DMS79 treated with DMSO at 0.1 percent for 48 hours (cell line): ENCODE data around the gene GRIP2.
A peak's percentile ranks its signal among the peaks of the same experiment; 100 is the strongest.

Source experiments
- DNase-seq: peaks from one replicate; lab custom pipeline; 2025; lab: John Stamatoyannopoulos, UW

Gene GRIP2

DNA sequence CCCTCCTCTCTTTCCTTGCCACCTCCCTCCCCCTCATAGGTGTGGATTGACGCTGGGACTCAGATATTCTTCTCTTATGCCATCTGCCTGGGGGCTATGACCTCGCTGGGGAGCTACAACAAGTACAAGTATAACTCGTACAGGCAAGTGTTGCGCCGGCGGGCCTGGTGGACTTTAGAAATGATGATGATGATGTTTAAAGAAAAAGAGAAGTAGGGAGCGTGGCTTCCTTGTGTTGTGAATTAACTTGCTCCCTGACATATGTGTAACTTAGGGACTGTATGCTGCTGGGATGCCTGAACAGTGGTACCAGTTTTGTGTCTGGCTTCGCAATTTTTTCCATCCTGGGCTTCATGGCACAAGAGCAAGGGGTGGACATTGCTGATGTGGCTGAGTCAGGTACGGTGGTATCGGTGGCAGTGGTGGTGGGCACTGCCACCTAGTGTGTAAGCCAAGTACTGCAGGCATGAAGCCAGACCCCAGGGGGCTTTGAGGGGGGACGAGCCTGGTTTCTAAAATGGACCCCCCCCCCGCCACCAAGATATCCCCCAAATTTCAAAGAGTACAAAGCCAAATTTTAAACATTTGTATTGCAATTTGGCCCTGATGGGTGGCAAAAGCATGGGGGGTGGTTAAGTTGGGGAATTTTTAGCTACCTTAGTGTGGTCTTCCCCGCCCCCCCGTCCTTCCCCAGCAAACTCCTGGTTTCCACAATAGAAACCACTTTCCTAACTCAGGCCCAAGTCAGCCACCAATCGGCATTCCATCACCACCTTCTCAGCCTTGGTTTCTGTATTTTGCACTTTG lies 72.1 kb downstream of the GRIP2 start:
- peak; percentile 9 for DNase-seq

GRCh38 chr3:14466179-14466903 lies 73.8 kb downstream of the GRIP2 start:
- DNase-seq, result no peak

DNA sequence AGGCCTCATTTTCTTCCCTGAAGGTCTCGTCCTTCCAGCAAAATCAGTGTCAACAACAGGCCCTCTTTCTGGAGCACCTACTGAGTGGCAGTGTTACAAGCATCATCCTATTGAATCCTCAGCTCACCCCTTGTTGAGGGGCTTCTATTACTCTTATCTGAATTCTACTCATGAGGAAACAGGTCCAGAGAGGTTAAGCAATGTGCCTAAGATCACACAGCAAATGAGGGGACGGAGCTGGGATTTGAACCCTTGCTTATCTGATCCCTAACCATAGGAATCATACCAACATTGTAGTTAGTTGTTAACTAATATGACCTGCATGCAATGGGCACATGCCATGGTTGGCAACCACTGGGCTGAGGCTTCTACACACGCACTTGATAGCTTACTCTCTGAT lies 74.7 kb downstream of the GRIP2 start:
- no peak for DNase-seq

- DNase-seq, result no peak
Measured at GRCh38 chr3:14464521-14464920, 75.6 kb downstream of the GRIP2 start.

DNA sequence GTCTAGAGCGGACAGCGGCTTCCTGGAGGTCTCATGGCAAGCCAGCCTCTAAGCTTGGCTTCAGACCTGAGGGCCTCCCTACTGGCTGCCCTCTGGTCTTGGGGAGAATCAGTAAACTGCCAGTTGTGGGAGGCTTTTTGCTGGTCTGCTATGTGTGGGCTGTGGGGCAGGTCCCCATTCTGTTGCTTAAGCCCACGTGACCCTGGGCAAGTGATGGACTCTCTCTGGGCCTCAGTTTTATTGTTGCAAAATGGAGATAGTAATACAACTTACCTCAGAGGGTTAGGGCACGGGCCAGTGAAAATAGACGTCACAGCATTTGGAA lies 76.0 kb downstream of the GRIP2 start:
- no peak for DNase-seq

DNA sequence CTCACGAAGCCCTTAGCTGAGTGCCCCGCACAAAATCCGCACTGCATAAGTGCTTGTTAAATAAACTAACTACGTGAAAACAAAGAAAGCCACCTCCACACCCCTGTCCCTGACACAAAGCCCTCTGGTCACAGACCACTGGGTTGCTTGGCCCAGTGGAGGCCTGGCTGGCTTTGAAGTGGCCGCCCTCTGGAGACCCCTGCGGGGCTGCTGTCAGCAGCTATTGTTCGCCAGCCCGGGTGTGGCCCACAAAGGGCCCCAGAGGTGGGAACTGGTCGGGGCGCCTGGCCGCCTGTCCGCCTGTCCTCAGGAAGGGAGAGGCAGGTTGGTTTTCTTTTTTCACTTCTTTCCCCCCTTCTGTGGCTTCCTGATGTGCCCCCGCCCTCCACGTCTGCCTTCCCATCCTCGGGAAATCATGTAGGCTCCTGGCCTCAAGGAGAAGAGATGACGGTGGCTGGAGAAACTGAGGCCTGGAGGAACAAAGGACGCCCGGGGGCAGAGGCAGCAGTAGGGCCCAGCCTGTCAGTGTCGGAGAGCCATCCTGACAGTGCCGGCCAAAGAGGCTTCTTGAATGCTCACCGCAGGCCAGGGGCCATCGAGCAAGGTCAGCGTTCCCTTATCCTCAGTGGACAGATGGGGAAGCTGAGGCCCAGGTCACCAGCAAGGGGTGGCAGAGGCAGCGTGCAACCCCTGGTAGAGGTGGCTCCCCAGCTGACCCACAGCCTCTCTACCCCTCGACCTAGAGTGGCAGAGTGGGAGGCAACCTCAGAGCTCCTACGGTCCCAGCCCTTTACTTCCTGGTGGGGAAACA lies 76.6 kb downstream of the GRIP2 start:
- no peak for DNase-seq

DNA sequence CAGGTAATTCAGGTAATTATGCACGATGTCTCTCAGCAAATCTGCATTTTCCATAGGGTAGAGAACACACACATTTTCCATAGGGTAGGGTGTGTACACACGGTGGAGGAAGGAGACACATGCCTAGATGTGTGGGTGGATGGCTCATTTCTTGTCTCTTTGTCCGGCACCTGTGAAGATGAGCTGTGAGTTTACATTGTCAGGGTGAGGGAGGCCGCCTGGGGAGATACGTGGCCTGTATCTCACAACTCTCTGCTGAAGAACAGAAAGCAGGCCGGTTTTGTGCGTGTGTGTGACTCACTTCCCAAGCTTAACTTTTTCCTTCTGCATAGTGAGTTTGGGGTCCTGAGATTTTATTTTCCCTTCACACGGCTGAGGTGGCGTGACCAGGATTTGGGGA lies 77.4 kb downstream of the GRIP2 start:
- no peak for DNase-seq

DNA sequence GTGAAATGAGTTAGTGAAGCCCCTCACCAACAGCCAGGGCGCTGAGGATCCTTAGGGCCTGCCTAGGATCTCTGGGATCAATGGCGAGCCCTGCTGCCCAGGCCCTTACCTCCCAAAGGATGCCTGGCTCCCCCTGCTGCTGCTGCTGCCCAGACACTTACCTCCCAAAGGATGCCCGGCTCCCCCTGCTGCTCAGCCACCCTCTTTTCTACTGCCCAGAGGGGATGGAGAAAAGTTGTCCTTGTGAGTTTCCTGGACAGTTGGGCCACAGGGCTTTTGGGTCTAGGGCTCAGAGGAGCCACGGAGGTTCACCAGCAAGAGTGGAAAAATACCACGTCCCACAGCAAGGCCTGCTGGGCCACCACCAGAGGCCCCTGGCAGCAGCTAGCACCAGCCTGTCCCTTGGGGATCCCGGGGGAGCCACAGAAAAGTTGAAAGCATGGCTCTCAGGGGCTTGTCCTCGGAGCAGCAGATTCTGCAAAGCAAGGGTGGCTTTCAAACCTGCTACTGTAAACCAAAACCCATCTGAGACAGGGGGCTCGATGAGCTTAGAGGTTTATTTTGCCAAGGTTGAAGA lies 78.3 kb downstream of the GRIP2 start:
- DNase-seq, result peak; percentile 3

DNA sequence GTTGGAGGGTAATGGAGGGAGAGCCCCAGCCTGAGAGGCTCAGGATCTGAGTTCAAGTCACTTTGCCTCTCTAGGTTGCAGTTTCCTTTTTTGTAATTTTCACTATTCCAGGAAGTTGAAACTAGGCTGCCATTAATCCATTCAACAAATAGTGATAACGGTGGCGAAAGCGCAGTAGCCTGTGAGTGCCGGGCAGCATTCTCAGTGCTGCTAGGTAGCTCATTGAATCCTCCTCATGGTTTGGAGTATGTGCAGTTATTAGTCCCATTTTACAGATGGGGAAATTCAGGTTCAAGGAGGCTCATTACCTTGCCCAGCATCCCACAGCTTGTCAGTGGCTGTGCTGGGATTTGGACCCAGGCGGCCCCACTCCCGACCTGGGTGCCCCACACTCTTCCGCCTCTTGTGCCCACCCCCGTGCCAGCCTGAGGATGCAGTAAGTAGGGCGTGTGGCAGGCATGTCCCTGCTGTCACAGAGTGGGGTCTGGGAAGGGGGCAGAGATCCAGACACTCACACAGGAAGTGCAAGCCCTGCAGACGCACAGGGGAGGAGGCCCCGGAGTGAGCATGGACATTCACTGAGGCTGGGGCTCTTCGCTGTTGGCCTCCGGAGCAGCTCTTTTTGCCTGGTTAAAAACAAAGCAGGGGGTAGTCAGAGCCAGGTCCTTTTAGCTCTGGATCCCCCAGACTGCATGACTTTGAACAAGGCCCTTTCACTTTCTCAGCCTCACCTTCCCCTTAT lies 79.0 kb downstream of the GRIP2 start:
- DNase-seq, result no peak

DNA sequence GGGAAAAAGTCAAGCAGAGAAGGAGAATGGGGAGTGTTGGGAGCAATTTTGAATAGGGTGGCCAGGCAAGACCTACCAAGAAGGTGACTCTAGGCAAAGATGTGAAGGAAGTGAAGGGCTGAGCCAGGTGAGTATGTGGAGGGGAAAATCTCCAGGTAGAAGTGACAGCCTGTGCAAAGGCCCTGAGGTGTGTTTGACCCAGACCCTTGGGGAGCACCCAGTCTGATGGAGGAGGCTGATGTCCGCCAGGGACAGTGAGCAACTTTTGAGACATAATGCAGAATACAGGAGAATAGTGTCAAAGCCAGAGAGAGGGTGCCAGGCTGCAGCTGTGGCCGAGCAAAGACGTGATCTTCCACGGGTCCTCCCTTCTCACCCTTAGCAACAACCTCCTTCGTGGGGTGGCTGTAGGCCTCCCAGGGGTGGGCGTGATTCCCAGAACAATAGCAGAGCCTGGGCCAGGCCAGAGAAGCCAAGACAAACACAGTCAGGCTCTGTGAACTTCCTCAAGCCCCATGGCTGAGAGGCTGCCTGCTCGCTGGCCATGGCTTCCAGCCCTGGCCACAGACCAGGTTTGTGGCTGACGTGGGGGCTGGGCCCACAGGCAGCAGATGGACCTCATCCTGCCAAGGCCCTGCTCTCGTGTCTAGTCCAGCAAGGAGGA lies 79.7 kb downstream of the GRIP2 start:
- no peak for DNase-seq

- no peak for DNase-seq
Measured at GRCh38 chr3:14459787-14460186, 80.4 kb downstream of the GRIP2 start.

DNA sequence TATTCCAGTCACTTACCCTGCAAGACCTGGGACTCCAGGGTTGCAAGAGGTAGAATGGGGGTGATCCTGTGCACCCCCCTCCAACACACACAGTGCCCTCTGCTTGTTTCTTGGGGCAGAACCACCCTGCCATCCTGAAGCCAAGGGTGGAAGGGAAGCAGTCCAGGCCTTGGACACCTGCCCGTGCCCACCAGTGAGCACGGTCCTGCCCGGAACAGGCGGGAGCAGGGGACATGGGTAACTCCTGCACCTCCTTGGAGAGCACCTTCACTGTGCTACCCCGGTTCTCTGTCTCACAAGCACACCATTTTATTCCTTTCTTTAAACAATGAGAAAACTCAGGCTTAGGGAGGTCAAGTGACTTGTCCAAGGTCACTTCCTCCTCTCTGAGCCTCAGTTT lies 80.8 kb downstream of the GRIP2 start:
- no peak for DNase-seq

GRCh38 chr3:14458434-14459275 lies 81.5 kb downstream of the GRIP2 start:
- no peak for DNase-seq

DNA sequence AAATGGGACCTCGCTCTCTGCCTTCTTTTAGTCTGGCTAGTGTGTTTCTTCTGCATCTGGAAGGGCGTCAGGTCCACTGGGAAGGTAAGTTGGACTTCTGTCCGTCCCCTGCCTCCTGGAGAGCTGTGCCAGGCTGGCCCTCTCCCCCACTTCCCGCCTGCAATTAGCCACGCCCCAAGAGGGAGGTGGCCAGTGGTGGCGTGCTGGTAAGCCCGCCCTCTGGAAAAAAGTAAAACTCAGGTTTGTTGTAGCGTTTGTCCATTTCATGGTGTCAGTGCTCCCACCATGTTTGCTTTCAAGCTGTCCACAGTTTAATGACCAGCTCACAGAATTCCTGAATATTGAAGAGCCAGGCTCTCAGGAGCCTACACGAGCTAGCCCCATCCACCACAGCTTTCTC lies 82.1 kb downstream of the GRIP2 start:
- no peak for DNase-seq

- no peak for DNase-seq
Measured at GRCh38 chr3:14457481-14457880, 82.7 kb downstream of the GRIP2 start.

DNA sequence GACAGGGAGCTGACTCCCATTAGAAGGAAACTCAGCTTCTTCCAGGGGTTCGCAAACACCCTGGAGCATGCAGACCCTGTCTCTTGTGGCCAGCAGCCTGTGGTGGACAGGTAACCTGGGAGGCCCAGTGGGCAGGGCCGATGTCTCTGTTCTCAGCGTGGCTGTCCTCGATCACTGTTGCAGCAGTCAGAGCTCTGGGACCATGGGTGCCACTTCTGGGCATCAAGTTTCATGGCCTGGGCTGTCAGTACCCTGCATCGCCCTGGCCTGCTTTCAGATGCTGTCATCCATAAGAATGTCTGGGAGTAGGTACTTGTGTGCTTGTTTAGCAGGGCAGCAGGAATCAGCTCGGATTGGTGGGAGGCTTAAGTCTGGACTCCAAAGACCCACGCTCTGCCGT lies 83.3 kb downstream of the GRIP2 start:
- DNase-seq, result no peak

- no peak for DNase-seq
Measured at GRCh38 chr3:14455571-14456317, 84.4 kb downstream of the GRIP2 start.

DNA sequence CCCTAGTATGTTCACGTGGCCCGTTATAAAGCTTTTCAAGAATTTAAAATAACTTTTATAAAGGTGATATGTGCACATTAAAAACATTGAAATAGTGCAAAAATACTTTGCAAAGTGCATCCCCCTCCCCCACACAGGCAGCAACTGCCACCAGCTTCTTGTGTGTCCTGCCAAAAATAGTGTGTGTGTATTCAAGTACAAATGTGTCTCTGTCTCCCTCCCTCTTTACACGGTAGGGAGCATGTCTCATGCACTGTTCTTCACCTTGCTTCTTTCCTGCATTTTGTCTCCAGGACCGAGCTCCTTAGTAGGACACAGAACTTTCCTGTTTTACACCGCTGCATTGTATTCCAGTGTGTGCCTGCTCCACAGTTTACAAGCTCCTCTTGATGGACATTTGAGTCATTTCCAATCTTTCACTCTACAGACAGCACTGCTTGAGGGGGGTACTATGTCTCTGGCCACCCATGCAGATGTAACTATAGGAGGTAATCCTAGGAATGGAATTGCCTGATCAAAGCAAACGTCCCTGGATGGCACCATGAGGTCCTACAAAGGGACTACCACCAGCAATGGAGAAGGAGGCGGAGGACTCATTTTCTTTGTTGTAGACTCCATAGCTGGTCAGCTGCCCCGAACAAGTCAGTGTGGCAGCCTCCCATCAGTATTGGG lies 85.4 kb downstream of the GRIP2 start:
- DNase-seq, result no peak
